GM12873 (cell line): ENCODE measurements around the gene EZR.

ENCODE experiments used
- CTCF ChIP-seq: IDR thresholded peaks from 2 replicates; pipeline ENCODE4 v1.5.1; 2012; ENCODE audit warnings: low read depth, mild to moderate bottlenecking, moderate library complexity, low read length, control low read depth; ENCODE audit not compliant: insufficient read depth; ENCODE audit errors: missing control alignments

Gene EZR

GRCh38 chr6:158815379-158815724 is 3.8 kb downstream of the EZR start:
- no peak for TF ChIP-seq CTCF

DNA sequence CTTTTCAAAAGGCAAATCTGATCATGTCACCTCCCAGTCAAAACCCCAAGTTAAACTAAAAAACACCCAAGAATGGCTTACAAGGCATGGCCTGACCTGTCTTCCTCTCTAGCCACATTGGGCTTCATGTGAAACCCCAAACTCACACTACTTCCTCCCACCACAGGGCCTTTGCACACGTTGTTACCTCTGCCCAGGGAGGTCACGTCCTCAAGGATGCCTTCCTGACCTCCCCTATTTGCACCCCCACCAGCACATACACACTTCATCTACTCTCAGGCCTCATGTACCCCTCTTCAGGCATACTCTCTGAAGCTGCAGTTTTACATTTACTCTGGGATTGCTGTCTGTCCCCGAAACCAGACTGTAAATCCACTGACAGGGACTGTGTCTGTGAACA is 6.1 kb downstream of the EZR start:
- no peak for TF ChIP-seq CTCF

DNA sequence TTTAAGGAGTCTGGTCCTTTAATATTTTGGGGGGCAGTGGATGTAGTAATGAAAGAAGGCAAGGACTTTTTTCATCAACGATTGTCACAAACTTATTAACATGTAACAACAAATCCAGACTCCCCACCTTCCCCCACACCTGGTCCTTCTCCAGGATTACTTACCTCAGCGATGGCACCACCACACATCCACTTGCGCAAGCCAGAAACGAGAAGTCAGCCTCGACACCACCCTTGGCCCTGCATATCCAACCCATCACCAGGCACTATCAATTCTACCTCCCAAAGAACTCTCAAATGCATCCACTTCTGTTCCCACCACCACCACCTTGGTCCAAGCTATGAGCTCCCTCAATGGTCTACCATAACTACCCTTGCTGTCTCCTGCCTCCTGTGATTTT is 6.6 kb downstream of the EZR start:
- TF ChIP-seq CTCF, result no peak

DNA sequence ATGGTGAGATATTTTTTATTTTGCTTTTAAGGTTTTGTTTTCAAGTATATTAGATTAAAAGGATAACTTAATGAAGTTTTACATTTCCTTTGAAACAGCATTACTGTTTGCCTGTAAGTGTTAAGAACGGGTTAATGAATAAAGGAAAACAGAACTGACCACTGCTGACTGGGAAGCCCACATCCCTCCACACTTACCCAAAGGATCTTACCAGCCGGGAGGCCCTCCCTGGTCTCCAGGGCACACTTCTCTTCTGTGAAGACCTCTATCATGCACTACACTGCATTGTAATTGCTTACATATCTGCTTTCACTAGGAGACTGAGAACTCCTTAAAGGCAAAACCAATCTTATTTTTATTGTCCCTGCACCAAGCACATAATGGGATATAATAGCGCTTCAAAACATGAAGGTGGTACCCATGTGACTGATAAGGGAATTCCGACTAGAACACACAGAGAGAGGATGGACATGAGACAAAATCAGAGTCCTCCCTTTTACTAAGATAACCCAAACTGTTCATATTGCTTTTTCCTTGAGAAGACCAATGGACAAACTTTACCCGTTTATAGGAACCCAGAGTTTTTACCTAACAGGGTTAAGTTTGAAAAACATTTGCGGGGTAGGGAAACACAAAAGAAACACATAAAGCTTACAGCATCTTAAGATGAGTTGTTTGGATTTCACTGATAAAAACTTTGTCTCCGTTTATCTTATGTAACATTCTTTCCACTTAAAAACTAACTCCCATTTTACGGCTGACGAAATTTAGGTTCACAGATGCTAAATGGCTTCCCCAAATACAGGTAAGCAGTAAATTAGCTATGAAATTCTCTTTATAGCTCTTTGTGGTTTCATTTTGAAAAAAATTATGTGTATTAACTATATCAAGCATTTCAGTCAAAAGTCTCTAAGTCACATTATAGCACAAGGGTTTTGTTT is 8.7 kb downstream of the EZR start:
- TF ChIP-seq CTCF, result no peak

DNA sequence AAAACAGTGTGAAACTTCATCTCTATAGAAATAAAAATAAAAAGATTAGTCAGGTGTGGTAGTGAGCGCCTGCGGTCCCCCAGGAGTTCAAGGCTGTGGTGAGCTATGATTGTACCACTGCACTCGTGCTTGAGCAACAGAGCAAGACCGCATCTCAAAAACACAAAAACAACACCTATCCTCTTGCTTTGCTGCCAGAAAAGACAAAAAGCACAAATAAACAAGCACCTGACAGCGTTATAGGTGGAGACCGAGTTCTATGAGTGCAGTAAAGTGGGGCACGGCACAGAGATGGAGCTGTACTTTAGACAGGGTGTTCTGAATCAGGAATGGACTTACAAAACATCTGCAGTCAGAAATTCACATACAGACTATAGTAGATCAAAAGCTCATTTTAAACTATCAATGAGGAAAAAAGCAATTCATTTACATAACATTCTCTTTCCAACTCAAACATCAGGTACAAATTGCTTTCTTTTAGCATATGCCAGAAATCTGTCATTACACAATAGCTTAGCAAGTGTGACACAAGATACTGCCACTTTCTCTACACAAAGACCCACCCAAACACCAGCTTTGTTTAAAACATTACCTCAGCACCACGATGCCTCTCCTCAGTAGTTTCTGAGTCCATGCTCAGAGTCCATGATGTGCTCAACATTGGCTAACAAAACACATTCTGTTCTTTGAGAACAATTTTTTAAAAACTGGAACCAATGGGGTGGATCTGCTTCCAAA is 10.1 kb downstream of the EZR start:
- TF ChIP-seq CTCF, result no peak

GRCh38 chr6:158808442-158808833 is 10.7 kb downstream of the EZR start:
- no peak for TF ChIP-seq CTCF
